GM21529 (cell line): ENCODE data around the gene RABGEF1.
"Not testable (repeated sequence)": the region's sequence is repeated elsewhere in the genome, so short reads cannot be mapped to it uniquely, and the experiment has no call there.

Experiments used
- ATAC-seq: cut with Tn5 transposase; IDR thresholded peaks from one replicate; pipeline ENCODE4 v1.9.1; 2021; ENCODE audit not compliant: unreplicated experiment

Gene RABGEF1

DNA sequence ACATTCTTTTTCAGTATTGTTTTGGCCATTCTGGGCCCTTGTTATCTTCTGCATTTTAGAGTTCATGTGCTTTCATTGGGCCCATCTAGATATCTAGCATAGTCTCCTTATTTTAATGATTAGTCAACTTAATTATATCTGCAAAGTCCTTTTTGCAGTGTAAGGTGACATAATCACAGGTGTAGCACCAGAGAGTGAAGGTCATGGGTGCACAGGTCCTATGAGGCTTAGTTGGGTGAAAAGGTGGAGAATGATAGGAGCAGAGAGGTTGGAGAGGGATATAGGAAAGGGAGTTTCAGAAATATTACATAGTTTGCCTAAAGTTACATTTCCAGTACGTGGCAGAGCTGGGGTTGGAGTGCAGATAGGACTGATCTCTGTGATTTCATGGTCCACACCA, 24.4 kb downstream of the RABGEF1 start:
- ATAC-seq: not testable (repeated sequence)

DNA sequence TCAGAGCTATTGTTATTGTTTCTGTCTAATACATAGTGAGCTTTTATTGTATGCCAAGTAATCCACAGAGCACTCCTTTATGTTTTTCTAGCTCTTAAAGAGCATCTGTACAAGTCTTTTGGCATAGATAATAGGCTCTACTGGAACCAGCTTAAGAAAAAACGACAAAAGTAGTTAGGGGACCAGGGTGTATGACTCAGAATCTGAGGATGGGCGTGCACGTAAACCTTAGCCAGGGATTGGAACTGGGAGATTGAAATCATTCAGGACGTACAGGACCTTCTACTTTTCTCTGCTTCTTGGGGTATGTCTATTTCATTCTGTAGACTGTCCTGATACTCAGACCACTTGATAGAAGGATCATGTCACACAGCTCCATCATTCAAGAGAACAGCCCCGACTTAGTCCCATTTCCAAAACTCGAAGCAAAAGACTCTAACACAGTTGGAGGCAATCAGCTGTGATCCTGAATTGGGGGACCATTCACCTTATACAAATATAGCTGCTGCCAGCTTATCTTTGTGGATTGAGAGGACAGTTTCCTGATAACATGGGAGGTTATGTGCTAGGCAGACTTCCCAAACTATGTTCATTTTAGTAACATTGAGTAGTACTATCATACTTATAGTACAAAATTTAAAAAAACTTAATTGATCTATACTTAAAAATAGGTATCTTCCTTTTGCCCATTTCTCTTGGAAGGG, 24.9 kb downstream of the RABGEF1 start:
- ATAC-seq: not testable (repeated sequence)

DNA sequence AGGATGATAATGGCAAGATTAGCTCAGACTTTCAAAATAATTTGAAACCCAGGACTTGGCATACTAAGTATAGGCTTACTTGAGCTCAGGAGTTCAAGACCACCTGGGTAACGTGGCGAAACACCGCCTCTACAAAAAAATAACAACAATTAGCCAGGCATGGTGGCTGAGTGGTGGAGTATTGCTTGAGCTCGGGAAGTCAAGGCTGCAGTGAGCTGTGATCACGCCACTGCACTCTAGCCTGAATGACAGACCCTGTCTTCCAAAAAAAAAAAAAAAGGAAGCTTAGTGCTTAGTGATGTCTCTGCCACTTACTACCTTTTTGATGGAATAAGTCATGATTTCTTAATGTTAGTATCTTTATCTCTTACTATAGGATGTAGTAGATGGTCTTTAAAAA, 25.5 kb downstream of the RABGEF1 start:
- no peak for ATAC-seq

DNA sequence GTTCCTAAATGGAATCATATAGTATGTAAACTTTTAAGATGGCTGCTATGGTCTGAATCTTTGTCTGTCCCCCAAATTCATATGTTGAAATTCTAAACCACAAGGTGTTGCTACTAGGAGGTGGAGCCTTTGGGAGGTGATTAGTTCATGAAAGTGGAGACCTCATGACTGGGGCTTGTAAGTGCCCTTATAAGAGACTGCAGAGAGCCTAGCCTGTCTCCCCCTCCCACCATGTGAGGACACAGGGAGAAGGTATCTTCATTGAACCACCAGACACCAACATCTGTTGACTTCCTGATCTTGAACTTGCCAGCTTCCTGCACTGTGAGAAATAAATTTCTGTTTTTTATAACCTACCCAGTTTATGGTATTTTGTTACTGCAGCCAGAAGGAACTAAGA, 27.0 kb downstream of the RABGEF1 start:
- ATAC-seq: not testable (repeated sequence)

DNA sequence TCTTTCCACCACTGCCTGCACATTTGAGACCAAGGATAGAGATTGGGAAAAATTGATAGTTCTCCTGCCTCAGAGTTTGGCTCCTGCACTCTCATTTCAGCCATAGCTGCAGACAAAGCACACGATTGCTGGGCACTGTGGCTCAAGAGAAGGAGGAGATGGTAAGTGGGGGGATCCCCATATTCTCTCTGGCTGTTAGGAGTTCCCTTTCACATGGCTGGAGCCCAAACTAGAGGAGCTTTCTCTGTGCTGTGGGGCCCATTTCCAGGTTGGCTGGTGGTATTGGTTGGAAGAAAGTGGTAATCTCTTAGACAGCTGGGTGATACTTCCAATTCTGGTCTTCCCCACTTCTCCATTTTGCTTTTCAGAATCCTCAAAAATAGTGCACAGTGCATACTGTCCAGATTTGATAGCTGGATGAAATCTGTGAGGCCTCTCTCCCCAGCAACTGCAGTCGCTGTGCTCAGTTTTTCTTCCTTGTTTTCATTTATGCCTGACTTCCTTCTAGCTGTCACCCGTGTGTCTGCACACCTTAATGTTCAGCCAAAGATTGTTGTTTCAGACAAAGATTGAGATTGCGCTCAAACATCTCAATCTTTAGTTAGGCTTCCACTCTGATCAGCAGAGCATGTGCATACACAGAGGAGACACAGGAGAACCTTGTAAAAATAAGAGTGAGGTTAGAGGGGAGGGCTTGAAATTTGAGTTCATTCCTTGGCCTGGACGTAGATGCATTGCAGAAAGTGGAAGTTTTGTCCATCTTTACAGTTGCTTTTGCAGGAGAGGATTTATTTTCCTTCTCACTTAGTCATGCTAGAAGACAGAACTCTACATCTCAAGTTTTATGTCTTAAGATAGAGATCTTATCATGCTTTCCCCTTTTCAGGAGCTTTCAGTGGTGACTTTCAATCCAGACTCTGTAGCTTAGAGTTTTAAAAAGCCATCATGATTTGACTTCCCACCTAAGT, 28.6 kb downstream of the RABGEF1 start:
- ATAC-seq: peak; percentile 73

DNA sequence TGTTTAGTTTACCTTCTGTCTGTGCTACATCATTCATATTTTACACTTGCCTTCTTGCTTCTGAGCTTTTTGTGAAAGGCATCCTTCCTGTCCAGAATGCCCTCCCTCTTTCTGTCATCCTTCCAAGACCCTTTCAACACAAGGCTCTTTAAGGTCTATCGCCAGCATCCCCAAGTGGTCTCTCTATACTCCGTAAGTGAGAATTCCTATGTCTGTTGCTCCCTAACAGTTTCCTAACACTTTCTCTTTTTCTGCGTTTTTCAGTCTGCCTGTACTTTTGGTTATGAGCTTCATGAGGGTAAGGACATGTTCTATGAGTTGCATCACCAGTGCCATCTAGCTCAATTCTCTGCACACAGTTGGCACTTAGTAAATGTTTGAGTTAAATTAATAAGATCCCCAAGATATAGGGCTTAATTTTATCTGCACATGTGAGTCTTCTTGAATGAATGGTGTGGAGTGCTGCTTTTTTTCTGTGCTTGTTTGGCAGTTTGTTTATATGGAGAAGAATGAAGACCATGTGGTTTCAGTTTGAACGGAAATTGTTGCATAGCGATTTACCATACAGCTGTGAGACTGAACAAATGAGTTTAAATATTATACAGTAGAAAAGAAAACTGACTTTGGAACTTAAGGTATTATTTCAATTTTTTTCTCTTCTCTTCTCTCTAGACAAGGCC, 29.4 kb downstream of the RABGEF1 start:
- ATAC-seq: no peak

DNA sequence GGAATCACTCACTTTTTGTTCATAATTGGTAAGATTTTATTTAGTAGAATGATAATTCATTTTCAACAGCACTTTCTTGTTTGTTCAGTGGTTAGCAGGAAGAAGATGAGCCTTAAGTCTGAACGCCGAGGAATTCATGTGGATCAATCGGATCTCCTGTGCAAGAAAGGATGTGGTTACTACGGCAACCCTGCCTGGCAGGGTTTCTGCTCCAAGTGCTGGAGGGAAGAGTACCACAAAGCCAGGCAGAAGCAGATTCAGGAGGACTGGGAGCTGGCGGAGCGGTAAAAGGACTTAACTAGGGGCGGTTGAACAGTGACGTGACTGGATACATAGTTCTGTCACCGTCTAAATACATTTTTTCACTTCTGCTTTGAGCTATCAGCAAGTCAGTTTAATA, 31.3 kb downstream of the RABGEF1 start:
- ATAC-seq: no peak

DNA sequence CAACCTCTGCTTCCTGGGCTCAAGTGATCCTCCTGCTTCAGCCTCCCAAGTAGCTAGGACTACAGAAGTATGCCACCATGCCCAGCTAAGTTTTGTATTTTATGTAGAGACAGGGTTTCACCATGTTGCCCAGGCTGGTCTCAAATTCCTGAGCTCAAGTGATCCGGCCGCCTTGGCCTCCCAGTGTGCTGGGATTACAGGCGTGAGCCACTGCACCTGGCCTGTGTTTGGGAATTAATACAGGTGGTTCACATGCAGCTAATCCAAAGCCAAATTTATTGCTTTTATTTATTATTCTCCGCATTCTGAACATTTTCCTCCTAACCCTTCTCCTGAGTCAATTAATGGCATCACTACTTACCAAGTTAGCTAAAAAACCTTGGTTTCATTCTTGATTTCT, 33.2 kb downstream of the RABGEF1 start:
- ATAC-seq: not testable (repeated sequence)

DNA sequence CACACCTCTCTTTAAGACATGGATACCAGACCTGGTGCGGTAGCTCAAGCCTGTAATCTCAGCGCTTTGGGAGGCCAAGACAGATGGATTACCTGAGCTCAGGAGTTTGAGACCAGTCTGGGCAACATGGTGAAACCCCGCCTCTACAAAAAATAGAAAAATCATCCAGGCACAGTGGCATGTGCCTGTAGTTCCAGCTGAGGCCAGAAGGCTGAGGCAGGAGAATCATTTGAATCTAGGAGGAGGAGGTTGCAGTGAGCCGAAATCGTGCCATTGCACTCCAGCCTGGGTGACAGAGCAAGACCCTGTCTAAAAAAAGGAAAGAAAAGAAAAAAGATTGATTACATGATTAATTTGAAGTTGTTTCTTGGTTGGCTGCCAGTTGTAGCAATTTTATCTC, 35.9 kb downstream of the RABGEF1 start:
- not testable (repeated sequence) for ATAC-seq

DNA sequence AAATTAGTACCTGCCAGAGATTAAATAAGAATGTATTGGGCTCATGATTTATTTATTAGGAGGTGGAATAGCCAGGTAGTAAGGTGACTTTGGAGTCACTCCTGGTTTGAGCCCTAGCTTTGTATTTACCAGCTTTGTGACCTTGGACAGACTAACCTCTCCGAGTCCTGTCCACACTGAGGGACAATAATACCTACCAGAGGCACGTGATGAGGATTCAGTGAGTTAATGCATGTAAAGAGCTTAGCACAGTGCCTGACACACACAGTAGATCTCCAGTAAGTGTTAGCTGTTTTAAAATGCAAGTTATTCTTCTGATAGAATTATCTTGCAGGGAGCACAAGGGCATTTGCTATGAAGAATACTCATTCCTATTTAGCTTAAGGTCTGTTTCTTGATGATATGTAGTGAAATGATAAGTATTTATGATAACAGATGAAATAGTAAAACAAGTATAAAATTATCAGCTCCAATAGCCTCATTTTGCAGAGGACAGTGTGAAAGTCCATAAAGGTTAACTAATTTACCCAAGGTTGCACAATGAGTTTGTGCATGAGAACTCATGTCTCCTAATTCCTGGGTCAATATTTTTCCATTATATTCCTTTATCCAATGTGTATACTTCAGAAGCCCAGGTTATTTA, 36.4 kb downstream of the RABGEF1 start:
- ATAC-seq: no peak

DNA sequence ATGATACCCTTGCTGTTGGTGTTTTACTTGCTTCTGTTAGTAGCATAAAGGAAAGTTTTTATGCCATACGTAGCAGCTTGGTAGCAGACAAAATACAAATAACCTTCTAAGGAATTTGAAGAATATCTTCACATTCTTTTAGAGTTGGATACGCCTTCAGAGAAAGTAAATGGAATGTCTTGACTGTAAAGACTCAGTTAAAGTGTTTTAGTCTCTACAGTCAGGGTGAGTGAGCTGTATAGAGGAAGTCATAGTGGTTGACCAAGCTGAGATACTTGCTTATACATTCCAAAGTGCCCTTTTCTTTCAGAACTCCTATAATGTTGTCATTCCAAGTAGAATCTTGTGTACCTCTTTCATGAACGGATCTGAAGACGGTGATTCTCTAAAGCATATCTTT, 37.7 kb downstream of the RABGEF1 start:
- ATAC-seq: no peak

DNA sequence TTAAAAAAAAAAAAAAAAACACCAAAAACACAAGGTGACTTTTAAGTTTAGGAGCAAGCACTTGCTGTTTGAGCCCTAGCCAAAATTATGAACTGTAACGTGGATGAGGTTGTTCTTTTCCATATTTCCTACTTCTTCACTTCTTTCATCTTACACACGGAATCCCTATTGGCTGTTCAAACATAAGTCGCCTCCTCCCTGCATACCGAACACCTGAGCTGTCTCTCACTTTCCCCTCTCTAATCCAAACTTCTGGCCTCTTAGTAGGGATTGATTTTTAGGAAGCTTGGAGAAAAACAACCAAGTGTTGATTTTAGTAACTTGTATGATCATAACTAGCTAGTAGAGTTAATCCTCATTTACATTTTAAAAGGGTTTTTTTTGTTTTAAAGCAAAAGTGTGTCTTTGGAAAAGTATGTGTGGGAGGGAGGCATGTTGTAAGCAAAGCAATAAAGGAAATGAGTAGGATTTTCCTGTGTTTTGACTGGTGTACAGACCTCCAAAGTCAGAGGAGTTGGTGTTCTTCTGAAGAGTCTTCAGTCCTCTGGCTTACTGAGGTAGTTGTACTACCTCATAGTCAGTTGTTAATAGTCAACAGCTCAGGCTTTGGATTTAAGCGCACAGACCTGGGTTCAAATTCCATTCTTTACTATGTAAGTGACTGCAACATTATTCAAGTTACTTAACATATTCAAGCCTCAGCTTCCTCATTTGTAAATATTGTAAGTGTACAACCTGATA, 39.3 kb downstream of the RABGEF1 start:
- no peak for ATAC-seq

DNA sequence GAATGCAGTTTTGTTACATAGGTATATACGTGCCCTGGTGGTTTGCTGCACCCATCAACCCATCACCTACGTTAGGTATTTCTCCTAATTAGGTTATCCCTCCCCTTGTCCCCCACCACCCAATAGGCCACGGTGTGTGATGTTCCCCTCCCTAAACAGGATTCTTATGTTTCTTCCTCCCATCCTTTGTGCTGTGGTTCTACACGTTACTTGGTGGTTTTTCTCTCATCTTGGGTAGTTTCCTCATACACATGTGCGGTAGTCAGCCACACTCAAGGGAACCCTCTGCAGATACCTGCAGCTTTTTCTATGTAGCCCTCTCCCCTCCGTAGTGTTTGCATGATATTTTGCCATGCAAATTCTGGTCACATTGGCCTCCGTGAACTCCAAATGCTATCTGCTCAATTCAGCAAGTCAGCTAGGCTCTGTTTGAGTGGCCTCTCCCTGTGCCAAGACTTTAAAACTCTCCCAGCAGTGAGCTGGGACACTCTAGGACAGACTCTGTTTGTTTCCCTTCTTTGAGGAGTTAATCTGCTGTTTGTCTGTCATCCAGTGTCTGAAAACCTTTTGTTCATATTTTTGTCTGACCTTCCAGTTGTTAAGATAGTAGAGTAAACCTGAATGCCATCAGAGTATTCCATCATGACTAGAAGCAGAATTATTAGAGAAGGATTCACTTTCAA, 41.0 kb downstream of the RABGEF1 start:
- ATAC-seq: no peak

DNA sequence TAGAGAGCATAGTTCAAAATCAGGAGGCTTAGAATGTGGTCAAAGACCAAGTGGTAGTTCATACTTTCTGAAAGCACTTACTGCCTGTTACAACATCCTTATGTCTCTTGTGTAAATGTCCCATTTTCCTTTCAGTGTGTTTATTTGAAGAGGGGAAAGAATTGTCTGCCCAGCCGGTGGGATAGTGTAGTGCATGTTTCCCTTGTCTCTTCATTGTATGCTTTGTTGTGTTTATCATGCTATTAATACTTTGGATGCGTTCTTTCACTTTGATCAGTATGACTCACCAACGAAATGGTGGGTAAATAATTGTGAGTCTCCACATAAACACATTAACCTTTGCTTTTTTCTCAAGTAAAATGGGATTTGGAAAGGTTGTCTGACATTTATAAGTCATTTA, 42.3 kb downstream of the RABGEF1 start:
- ATAC-seq: not testable (repeated sequence)

DNA sequence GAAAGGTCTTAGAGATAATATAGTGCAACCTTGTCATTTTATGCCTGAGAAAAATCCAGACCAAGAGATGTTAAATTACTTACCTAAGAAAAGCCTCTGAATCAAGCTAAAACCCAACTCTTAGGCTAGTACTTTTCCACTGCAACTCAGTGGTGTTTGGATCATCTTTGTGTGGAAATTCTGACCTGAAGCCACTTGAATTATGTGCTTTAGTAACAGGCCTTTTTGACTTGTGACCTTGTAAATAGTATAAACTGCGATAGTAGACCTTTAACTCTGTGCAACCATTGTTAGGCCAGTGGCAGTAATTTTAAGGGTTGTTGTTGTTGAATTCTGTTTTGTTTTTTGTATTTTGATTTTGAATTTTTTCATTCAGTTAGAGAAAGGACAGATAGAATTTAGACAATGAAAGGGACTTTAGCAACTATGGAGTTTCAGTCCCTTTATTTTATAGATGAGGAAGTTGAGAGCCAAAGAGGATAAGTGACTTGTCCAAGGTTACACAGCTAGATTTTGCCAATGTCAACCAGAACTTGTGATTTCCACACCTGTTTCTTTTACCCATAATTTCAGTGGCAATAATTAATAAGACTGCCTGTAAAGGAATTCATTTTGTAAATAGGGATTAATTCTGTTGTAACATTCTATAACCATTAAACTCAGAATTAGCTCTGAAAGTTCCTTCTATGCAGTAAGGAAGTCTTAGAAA, 43.5 kb downstream of the RABGEF1 start:
- ATAC-seq: not testable (repeated sequence)

DNA sequence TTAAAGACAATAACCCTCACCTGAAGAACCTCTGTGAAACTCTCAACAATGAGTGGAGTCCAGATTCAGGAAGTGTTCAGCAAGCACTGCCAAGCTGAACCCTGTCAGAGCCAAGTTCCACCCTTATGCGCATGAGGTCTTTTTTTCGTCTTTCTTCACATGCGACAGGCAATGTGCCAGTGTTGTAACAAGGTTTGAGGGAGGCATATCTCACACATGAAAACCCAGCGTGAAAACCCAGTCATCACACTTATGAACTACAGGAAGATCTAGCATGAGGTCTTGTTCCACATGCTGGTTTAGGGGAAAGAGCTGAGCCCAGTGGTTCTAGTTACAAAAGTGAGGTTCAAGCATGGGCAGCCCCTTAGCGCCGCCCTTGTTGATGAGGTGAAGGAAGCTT, 49.7 kb downstream of the RABGEF1 start:
- no peak for ATAC-seq

DNA sequence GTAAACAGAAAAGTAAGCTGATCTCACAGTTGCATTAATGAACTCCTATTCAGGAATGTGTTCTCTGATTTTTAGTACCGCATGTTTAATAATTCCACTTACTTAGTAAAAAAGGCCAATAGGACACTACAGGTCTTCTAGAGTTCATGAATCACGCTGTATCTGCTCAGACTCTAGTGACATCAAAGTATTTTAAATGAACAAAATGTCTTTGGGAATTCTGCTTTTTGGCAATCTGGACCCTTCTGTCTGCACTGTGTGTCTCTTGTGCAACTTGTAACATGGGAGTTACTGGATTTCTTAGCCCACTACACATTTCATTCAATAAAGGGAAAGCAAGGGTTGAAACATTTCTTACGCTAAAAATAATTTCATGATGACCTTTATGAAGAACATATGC, 50.2 kb downstream of the RABGEF1 start:
- ATAC-seq: no peak

DNA sequence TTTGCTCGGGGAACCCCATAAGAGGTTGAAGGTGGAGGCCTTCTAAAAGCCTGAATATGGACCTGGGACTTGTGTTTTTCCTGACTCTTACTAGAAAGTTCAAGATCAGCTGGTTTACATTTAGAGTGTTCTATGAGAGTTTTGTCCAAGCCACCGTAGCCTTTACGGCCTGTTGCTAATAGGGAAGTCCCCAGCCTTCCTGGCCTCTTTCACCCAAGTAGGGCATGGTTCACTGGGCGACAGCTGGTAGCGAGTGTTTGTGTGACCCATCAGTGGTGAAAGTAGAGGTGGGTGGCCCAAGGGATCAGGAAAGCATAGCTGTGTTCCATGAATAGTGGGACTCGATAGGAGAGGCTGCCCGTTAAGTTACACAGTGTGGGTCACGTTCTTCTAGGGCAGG, 60.1 kb downstream of the RABGEF1 start:
- no peak for ATAC-seq

DNA sequence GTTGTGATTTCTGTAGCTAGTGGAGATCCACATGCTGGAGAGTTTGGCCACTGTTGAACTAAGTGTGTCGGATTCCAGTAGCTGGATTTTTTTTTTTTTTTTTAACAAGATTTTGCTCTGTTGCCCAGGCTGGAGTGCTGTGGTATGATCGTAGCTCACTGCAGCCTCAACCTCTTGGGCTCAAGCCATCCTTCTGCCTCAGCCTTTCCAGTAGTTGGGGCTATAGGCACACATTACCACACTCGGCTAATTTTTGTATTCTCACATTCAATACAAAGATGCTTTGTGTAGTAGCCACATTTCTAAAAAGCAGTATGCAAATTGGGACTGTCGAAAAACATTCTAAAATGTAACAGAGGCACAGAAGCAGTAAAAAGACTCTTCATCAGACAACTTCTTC, 63.5 kb downstream of the RABGEF1 start:
- ATAC-seq: no peak
